ENCODE data around the gene COPB2. TPM values are rescaled to one million over a fixed set of nuclear protein-coding genes. Genes with fewer than 3 reads are reported as not detected.

COPB2 gene
- 131 and 152 TPM in 2 replicates for total RNA-seq (2013; cell fraction: nucleolus; rRNA removed)
- total RNA-seq (2014; rRNA removed) (115 and 118 TPM in 2 replicates), total RNA-seq (2014; rRNA removed; fragmentation: Illumina TruSeq; extraction: Trizol) (116 and 123 TPM in 2 replicates), total RNA-seq (2021) (93.6 and 98.6 TPM in 2 replicates), polyA plus RNA-seq (2011; rRNA removed) (120 and 158 TPM in 2 replicates), polyA plus RNA-seq (2014; fragmentation: Illumina TruSeq; extraction: Trizol) (116 and 132 TPM in 2 replicates), polyA plus RNA-seq (2014; fragmentation: Nextera tagmentation; extraction: Ambion mirVana) (10 to 100 TPM; 51.3 to 79.8 TPM), polyA plus RNA-seq (2014; rRNA removed) (70.4 and 81.1 TPM in 2 replicates), polyA plus RNA-seq (2016; fragmentation: Nextera tagmentation; extraction: Ambion mirVana) (100 to 1,000 TPM; 142 to 143 TPM), polyA minus RNA-seq (2011; rRNA and poly(A)+ RNA removed) (119 and 189 TPM in 2 replicates), Bru-seq, nascent RNA (percentile 92 among the genes with signal in this experiment), BruChase-seq, experiment 1, labeled RNA remaining after a 6-hour chase (percentile 95 among the genes with signal in this experiment), BruChase-seq, experiment 2, labeled RNA remaining after a 2-hour chase (percentile 94 among the genes with signal in this experiment)
- 67.2 TPM for polyA plus RNA-seq (2011; ENCODE audit: low read depth)
- 57.4 and 63.8 TPM in 2 replicates for polyA plus RNA-seq (2011; cell fraction: cytosol; rRNA removed)
- 82.3 and 93.9 TPM in 2 replicates for polyA plus RNA-seq (2011; cell fraction: nucleus; rRNA removed)
- 61.8 and 82.0 TPM in 2 replicates for polyA plus RNA-seq (2012)
- 40.0 and 47.6 TPM in 2 replicates for polyA minus RNA-seq (2011; cell fraction: cytosol; rRNA and poly(A)+ RNA removed)
- 67.7 and 83.3 TPM in 2 replicates for polyA minus RNA-seq (2011; cell fraction: nucleus; rRNA and poly(A)+ RNA removed)
- long read RNA-seq, experiment 1, transcript COPB2-201 (22 exons, 3,360 nt) = major isoform, 98 of 139 reads
- long read RNA-seq, experiment 1, partial matches to known transcripts = 20 of 139 reads
- long read RNA-seq, experiment 1, other reads (novel, unspliced or antisense) = 21 of 139 reads
- long read RNA-seq, experiment 2, transcript COPB2-201 (22 exons, 3,360 nt) = major isoform, 1,032 of 1,758 reads
- long read RNA-seq, experiment 2, partial matches to known transcripts = 594 of 1,758 reads
- long read RNA-seq, experiment 2, other reads (novel, unspliced or antisense) = 127 of 1,758 reads

GRCh38 chr3:139389552-139390368, at the start of gene COPB2:
Gene COPB2 (minus strand): TSS chr3:139389647. CDS start chr3:139389550, 97 bp downstream.
- no peaks in the 10 kb centered on the region for H3K27me3 ChIP-seq (replicated peaks in 1 of 2; ENCODE audit: control insufficient read depth in 2 of 2, insufficient read depth in 2 of 2, low read length in 1 of 2)
- peak within 1 kb of the TSS; percentile 94 for H3K9ac ChIP-seq (ENCODE audit: control insufficient read depth, insufficient read depth, low read length)
- in situ Hi-C loops (cut with MboI) (no loop called here), intact Hi-C loops (cut with micrococcal nuclease; ENCODE audit: unreplicated experiment) (loop anchor here (5.0 kb wide), 1 partner anchor 37 kb away; no protein-coding TSS in a partner anchor)
- 1% methylated on average over 52 of the region's 52 CpGs for WGBS (ENCODE audit: insufficient coverage, insufficient replicate concordance, low lambda C conversion rate, missing lambda C conversion rate)
- ChIA-PET SMC1A (ENCODE audit: uncharacterized antibody, unreplicated experiment) (interaction anchor here (1.2 to 1.5 kb wide), 3 partner anchors 10 to 16 kb away, joined by 3 to 10 read pairs (median 3); no protein-coding TSS in a partner anchor), POLR2A (interaction anchor here (0.5 to 1.4 kb wide), 3 partner anchors 10 to 1839 kb away, joined by 3 to 6 read pairs (median 4); no protein-coding TSS in a partner anchor), CTCF (interaction anchor here (1.0 kb wide), 1 partner anchor 36 kb away, joined by 4 read pairs; no protein-coding TSS in a partner anchor), RAD21 (ENCODE audit: unreplicated experiment) (interaction anchor here (1.0 kb wide), 1 partner anchor 10 kb away, joined by 3 read pairs; no protein-coding TSS in a partner anchor)
- DNase-seq (ENCODE audit: low read depth, low spot score) (peak; percentile 93), FAIRE-seq (peak; percentile 98), ATAC-seq (peak; percentile 97)
- no peaks in the 10 kb centered on the region for H3K9me3 ChIP-seq (replicated peaks; ENCODE audit: control insufficient read depth, insufficient read depth, low read length)
- no peaks in the 10 kb centered on the region for H3K36me3 ChIP-seq (ENCODE audit: control insufficient read depth in 2 of 2, insufficient read depth in 2 of 2, low read length in 1 of 2)
- H3K4me2 ChIP-seq (ENCODE audit: control insufficient read depth, insufficient read depth) = peak within 1 kb of the TSS; percentile 87
- peaks cover 4% of the 10 kb centered on the region; the same call in 1 of the 2 replicates for H3K4me1 ChIP-seq (ENCODE audit: control insufficient read depth, insufficient read depth, low read length)
- H4K20me1 ChIP-seq (ENCODE audit: control insufficient read depth, insufficient read depth) = no peaks in the 10 kb centered on the region
- peak within 1 kb of the TSS; percentile 94 for H3K4me3 ChIP-seq
- BruUV-seq (replicated peaks) = TSS peak; percentile 95
- peaks cover 52% of the 10 kb centered on the region for H3K79me2 ChIP-seq (ENCODE audit: control insufficient read depth, insufficient read depth, low read length)
- peak within 1 kb of the TSS; percentile 86 for H2AFZ ChIP-seq (ENCODE audit: control insufficient read depth, low read depth, low read length)
- H3K27ac ChIP-seq (ENCODE audit: control insufficient read depth, insufficient read depth) = peak within 1 kb of the TSS; percentile 89
- TF ChIP-seq NR2C2 (IDR thresholded peaks at IDR 0.05; ENCODE audit: borderline replicate concordance, control insufficient read depth, insufficient read length, low read depth) = no peak
- TF ChIP-seq RCOR1 (conservative IDR thresholded peaks at IDR 0.05; ENCODE audit: low read depth, low read length) = peak; percentile 99
- TF ChIP-seq CREB1 (IDR thresholded peaks at IDR 0.05; ENCODE audit: low read depth) = peak; percentile 84
- TF ChIP-seq RAD21 (IDR thresholded peaks at IDR 0.05; ENCODE audit: insufficient read depth, low read depth, low read length) = no peak
- peak; percentile 74; the same call in 1 of the 2 replicates for TF ChIP-seq RFX5 (IDR thresholded peaks at IDR 0.05; ENCODE audit: low read depth, low read length)
- peak in 1 of 2 experiments; percentile 37; a peak in 1 of 4 replicates for TF ChIP-seq EP300 (IDR thresholded peaks at IDR 0.05; ENCODE audit: borderline replicate concordance in 1 of 2, control insufficient read depth in 1 of 2, low read depth in 2 of 2, low read length in 2 of 2)
- no peak for TF ChIP-seq MYC (IDR thresholded peaks at IDR 0.05; ENCODE audit: insufficient read depth, insufficient read length, insufficient replicate concordance, low read length, severe bottlenecking)
- TF ChIP-seq MAX (IDR thresholded peaks at IDR 0.05; ENCODE audit: low read depth, low read length) = peak; percentile 75; the same call in 1 of the 2 replicates
- TF ChIP-seq SKIL (IDR thresholded peaks at IDR 0.05; ENCODE audit: low read depth, poor library complexity, severe bottlenecking) = no peak
- no peak for TF ChIP-seq MTA2 (IDR thresholded peaks at IDR 0.05; ENCODE audit: low read depth)
- TF ChIP-seq CTCF (IDR thresholded peaks at IDR 0.05 in 2 of 3, conservative IDR thresholded peaks at IDR 0.05 in 1 of 3; ENCODE audit: control insufficient read depth in 2 of 3, extremely low read depth in 1 of 3, insufficient read depth in 1 of 3, low read depth in 3 of 3, low read length in 3 of 3) = no peak
